Breast epithelium (tissue), 3 donors: ENCODE data around the gene SLC66A2.

Experiments used
- CTCF ChIP-seq, 3 donors: fragments of 450-650 bp; IDR thresholded peaks; one replicate each; pipeline ENCODE4 v1.5.1; 2016 to 2017; ENCODE audit warnings: antibody characterized with exemption in 3 of 3, mild to moderate bottlenecking in 3 of 3, moderate library complexity in 3 of 3
- POLR2A ChIP-seq: fragments of 450-650 bp; IDR thresholded peaks from one replicate; pipeline ENCODE4 v1.6.1; 2016; ENCODE audit warnings: antibody characterized with exemption, mild to moderate bottlenecking, moderate library complexity
- POLR2AphosphoS5 ChIP-seq, 3 donors: sonication (generic); formaldehyde crosslinking; IDR thresholded peaks; one replicate each; pipeline ENCODE4 v1.6.1; 2017; ENCODE audit warnings: antibody characterized with exemption in 3 of 3

GRCh38 chr18:79869591-79870300 is 81.7 kb downstream of the SLC66A2 start:
- TF ChIP-seq POLR2A (no peak), POLR2AphosphoS5 (IDR thresholded peaks at IDR 0.05) (no peak), CTCF (IDR thresholded peaks at IDR 0.05) (no peak)
